Activated naive CD8-positive, alpha-beta T cell (primary cell): ENCODE measurements around the gene NCOA6.

Source experiments
- H3K27ac Mint-ChIP-seq: one replicate; pipeline ENCODE4 v1.8.0; 2021; ENCODE audit warnings: mixed read lengths
- H3K27me3 Mint-ChIP-seq: one replicate; pipeline ENCODE4 v1.8.0; 2021; ENCODE audit warnings: mixed read lengths
- H3K36me3 Mint-ChIP-seq: one replicate; pipeline ENCODE4 v1.8.0; 2021; ENCODE audit warnings: mixed read lengths
- H3K4me1 Mint-ChIP-seq: one replicate; pipeline ENCODE4 v1.8.0; 2021; ENCODE audit warnings: low read depth, mixed read lengths
- H3K4me3 Mint-ChIP-seq: one replicate; pipeline ENCODE4 v1.8.0; 2021; ENCODE audit warnings: mild to moderate bottlenecking, mixed read lengths
- H3K9me3 Mint-ChIP-seq: one replicate; pipeline ENCODE4 v1.8.0; 2021; ENCODE audit warnings: low read depth, mixed read lengths

Gene NCOA6

DNA sequence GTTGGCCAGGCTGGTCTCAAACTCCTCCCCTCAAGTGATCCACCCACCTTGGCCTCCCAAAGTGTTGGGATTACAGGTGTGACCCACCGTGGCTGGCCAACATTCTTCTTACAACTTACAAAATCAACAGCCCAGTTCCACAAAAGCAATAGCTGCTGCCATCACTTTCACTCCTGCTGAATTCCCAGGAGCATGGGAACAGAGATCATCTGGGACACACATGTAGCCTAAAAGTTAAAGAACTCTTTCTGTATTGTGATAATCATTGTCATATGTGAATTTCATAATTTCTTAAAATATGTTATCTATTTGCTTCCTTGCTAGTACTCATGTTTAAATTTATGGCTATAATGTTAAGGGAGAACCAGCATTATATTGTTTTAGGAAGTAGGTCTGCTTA lies 51.7 kb downstream of the NCOA6 start:
- Mint-ChIP-seq H3K9me3 (no peaks in the 10 kb centered on the region), H3K36me3 (peaks cover 12% of the 10 kb centered on the region), H3K27me3 (no peaks in the 10 kb centered on the region), H3K4me3 (no peak overlapping the region), H3K27ac (no peak overlapping the region), H3K4me1 (no peaks in the 10 kb centered on the region)

- H3K4me1 Mint-ChIP-seq = no peaks in the 10 kb centered on the region
- H3K27ac Mint-ChIP-seq = no peak overlapping the region
Measured at GRCh38 chr20:34772437-34772836, 53.0 kb downstream of the NCOA6 start.

DNA sequence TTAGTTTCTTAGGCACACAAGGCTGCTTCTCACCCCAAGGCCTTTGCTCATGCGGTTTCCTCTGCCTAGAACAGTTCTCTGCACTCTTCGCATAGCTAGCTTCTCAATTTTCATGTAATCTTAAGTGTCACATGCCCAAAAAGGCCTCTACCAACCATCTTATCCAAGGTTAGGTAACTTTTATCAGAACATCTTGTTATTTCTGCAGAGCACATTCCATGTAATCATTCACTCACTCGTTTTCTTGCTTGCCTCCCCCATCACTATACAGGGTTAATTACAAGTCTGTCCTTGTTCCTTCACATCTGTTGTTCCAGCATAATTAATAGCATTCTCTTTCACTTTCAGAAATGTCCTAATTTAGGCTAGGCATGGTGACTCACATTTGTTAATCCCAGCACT lies 53.8 kb downstream of the NCOA6 start:
- Mint-ChIP-seq H3K27me3 (no peaks in the 10 kb centered on the region), H3K9me3 (no peaks in the 10 kb centered on the region), H3K4me1 (no peaks in the 10 kb centered on the region), H3K36me3 (peaks cover 16% of the 10 kb centered on the region), H3K4me3 (no peak overlapping the region), H3K27ac (no peak overlapping the region)

More at GRCh38 chr20:34772437-34772836, 53.0 kb downstream of the NCOA6 start:
- peaks cover 16% of the 10 kb centered on the region for H3K36me3 Mint-ChIP-seq
- no peaks in the 10 kb centered on the region for H3K27me3 Mint-ChIP-seq
- no peak overlapping the region for H3K4me3 Mint-ChIP-seq
- no peaks in the 10 kb centered on the region for H3K9me3 Mint-ChIP-seq

GRCh38 chr20:34768096-34768495 lies 57.4 kb downstream of the NCOA6 start:
- Mint-ChIP-seq H3K27me3 (no peaks in the 10 kb centered on the region), H3K27ac (no peak overlapping the region), H3K9me3 (no peaks in the 10 kb centered on the region), H3K36me3 (peaks cover 8% of the 10 kb centered on the region), H3K4me1 (no peaks in the 10 kb centered on the region), H3K4me3 (no peak overlapping the region)

GRCh38 chr20:34762031-34762555 lies 63.4 kb downstream of the NCOA6 start:
- Mint-ChIP-seq H3K36me3 (peaks cover 6% of the 10 kb centered on the region), H3K9me3 (no peaks in the 10 kb centered on the region), H3K27ac (no peak overlapping the region), H3K4me3 (no peak overlapping the region), H3K4me1 (no peaks in the 10 kb centered on the region), H3K27me3 (no peaks in the 10 kb centered on the region)

- Mint-ChIP-seq H3K27ac (no peak overlapping the region), H3K9me3 (no peaks in the 10 kb centered on the region), H3K4me1 (no peaks in the 10 kb centered on the region), H3K27me3 (no peaks in the 10 kb centered on the region), H3K36me3 (peaks cover 8% of the 10 kb centered on the region), H3K4me3 (no peak overlapping the region)
Measured at GRCh38 chr20:34755367-34755766, 70.1 kb downstream of the NCOA6 start.

DNA sequence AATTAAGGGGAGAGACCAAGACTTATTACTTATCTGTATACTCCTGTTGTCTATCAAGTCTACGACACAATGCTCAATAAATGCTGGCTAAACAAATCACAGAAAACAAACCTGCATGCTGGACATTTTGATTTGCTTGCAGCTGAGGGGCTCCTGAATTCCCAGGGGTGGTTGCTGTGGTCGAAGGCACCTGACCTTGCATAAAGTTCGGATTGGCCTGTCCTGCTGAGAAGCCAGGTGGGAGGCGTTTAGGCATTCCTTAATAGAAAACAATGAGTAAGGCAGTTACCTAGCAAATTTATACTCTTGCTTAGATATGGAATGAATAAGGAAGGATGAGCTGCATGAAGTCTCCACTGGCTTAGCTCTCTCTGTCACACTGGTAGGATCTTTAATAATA lies 70.8 kb downstream of the NCOA6 start:
- Mint-ChIP-seq H3K4me3 (no peak overlapping the region), H3K27ac (no peak overlapping the region), H3K9me3 (no peaks in the 10 kb centered on the region), H3K27me3 (no peaks in the 10 kb centered on the region), H3K4me1 (no peaks in the 10 kb centered on the region), H3K36me3 (peaks cover 10% of the 10 kb centered on the region)

GRCh38 chr20:34753706-34754461 lies 71.6 kb downstream of the NCOA6 start:
- Mint-ChIP-seq H3K36me3 (peaks cover 9% of the 10 kb centered on the region), H3K27ac (no peak overlapping the region), H3K9me3 (no peaks in the 10 kb centered on the region)

DNA sequence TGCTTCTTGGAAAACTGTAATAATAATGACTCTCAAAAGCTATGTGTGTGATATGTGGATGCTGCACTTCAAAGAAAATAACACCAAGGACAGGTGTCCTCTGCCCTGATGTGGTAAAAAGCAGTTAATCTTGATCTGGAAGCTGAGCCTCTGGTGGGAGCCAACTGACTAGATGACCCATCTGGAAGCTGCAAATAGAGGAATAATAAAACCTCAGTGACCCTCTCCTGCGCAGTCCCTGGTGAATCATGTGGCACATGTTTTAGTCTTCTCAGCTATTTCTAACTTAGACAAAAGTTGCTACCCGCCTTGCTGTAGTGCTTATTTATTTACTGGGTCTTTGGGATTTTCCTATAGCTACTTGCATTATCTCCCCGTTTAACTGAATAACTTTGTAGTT lies 74.0 kb downstream of the NCOA6 start:
- H3K27ac Mint-ChIP-seq = no peak overlapping the region
- no peaks in the 10 kb centered on the region for H3K27me3 Mint-ChIP-seq
- no peaks in the 10 kb centered on the region for H3K4me1 Mint-ChIP-seq
- H3K4me3 Mint-ChIP-seq = no peak overlapping the region
- peaks cover 11% of the 10 kb centered on the region for H3K36me3 Mint-ChIP-seq
- no peaks in the 10 kb centered on the region for H3K9me3 Mint-ChIP-seq

More at GRCh38 chr20:34753706-34754461, 71.6 kb downstream of the NCOA6 start:
- Mint-ChIP-seq H3K27me3 (no peaks in the 10 kb centered on the region), H3K4me1 (no peaks in the 10 kb centered on the region), H3K4me3 (no peak overlapping the region)

- no peak overlapping the region for H3K4me3 Mint-ChIP-seq
- no peaks in the 10 kb centered on the region for H3K27me3 Mint-ChIP-seq
- no peak overlapping the region for H3K27ac Mint-ChIP-seq
- H3K9me3 Mint-ChIP-seq = no peaks in the 10 kb centered on the region
- H3K36me3 Mint-ChIP-seq = peaks cover 12% of the 10 kb centered on the region
- no peaks in the 10 kb centered on the region for H3K4me1 Mint-ChIP-seq
Measured at GRCh38 chr20:34750484-34750883, 75.0 kb downstream of the NCOA6 start.

DNA sequence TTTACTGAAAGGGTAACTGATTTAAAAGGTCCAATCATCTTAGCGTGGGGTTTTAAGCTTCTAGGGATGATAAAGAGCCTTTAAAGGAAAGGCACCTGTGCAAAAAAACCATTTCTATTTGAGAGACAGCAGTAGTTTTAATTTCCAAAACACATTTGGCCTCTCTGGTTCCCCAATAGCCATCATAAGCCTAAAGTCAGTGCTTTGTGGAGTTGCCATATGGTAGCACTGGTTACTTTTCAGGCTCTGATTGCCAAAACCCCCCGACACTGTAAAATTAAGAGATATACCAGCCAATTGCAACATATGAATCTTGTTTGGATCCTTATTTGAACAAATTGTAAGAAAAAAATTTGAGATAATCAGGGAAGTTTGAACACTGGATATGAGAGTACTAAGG lies 76.7 kb downstream of the NCOA6 start:
- no peaks in the 10 kb centered on the region for H3K9me3 Mint-ChIP-seq
- no peak overlapping the region for H3K27ac Mint-ChIP-seq
- peaks cover 13% of the 10 kb centered on the region for H3K36me3 Mint-ChIP-seq
- H3K27me3 Mint-ChIP-seq = no peaks in the 10 kb centered on the region
- no peak overlapping the region for H3K4me3 Mint-ChIP-seq
- H3K4me1 Mint-ChIP-seq = no peaks in the 10 kb centered on the region

DNA sequence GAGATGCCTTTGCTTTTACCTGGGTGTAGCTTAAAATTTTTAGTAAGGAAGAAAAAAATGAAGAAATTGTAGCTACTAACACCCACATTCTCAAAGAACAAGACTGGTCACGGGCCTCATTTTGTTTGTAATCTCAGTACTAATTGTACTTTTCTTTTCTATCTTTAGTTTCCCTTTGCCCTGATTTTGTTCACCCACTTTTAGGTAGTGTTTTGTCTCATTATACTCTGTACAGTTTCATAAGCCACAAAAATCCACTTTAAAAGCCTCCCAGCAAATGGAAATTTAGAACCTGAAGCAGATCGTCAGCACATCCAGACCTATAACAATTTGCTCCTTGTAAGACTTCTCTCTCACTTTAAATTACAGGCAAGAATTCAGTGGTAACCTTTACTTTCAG lies 78.0 kb downstream of the NCOA6 start:
- no peak overlapping the region for H3K27ac Mint-ChIP-seq
- no peaks in the 10 kb centered on the region for H3K27me3 Mint-ChIP-seq
- H3K9me3 Mint-ChIP-seq = no peaks in the 10 kb centered on the region
- no peaks in the 10 kb centered on the region for H3K4me1 Mint-ChIP-seq
- H3K36me3 Mint-ChIP-seq = peaks cover 14% of the 10 kb centered on the region
- H3K4me3 Mint-ChIP-seq = no peak overlapping the region

- no peaks in the 10 kb centered on the region for H3K27me3 Mint-ChIP-seq
- H3K27ac Mint-ChIP-seq = no peak overlapping the region
- no peaks in the 10 kb centered on the region for H3K4me1 Mint-ChIP-seq
- peaks cover 16% of the 10 kb centered on the region for H3K36me3 Mint-ChIP-seq
- no peaks in the 10 kb centered on the region for H3K9me3 Mint-ChIP-seq
- no peak overlapping the region for H3K4me3 Mint-ChIP-seq
Measured at GRCh38 chr20:34746674-34747073, 78.8 kb downstream of the NCOA6 start.

- Mint-ChIP-seq H3K4me1 (no peaks in the 10 kb centered on the region), H3K27me3 (no peaks in the 10 kb centered on the region), H3K4me3 (no peak overlapping the region), H3K36me3 (peaks cover 19% of the 10 kb centered on the region), H3K9me3 (no peaks in the 10 kb centered on the region), H3K27ac (no peak overlapping the region)
Measured at GRCh38 chr20:34744847-34745246, 80.6 kb downstream of the NCOA6 start.

DNA sequence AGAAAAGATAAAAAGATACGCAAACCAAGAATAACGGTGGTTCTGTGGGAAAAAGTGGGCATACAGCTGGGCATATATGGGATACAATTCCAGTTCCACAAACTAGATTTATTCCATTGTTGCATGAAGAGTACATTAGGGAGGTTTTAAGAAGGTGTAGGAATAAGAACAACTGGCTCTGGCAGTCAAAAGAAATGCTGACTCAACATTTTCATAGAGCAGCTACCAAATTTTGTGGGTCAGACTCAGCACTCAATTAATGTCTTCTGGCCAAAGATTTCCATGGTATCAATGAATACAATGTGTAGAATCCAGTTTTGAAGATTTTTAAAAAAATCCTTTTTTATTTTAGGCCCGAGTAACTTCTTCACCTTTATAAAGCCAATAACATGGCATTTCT lies 81.1 kb downstream of the NCOA6 start:
- H3K36me3 Mint-ChIP-seq = peaks cover 18% of the 10 kb centered on the region
- H3K27me3 Mint-ChIP-seq = no peaks in the 10 kb centered on the region
- no peak overlapping the region for H3K27ac Mint-ChIP-seq
- no peak overlapping the region for H3K4me3 Mint-ChIP-seq
- H3K9me3 Mint-ChIP-seq = no peaks in the 10 kb centered on the region
- no peaks in the 10 kb centered on the region for H3K4me1 Mint-ChIP-seq

DNA sequence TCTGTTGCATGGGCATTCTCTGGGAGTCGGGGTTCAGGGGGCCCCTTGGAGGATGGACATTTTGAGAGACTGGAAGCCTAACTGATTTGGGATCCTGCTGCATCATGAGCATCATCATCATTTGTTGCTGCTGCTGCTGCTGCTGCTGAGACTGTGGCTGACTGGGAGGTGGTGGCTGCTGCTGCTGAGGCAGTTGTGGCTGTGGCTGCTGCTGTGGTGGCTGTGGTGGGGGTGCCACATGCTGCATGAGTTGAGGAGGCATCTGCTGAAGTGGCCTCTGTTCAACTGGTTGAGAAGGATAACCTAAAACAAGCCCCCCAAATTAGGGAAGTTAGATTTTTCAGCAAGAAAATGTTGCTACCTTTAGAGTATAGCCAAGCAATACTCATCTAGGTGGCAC lies 82.4 kb downstream of the NCOA6 start:
- Mint-ChIP-seq H3K27ac (no peak overlapping the region), H3K9me3 (no peaks in the 10 kb centered on the region), H3K36me3 (peaks cover 13% of the 10 kb centered on the region), H3K4me1 (no peaks in the 10 kb centered on the region), H3K27me3 (no peaks in the 10 kb centered on the region), H3K4me3 (no peak overlapping the region)
